T-helper 17 cell (primary cell): ENCODE data around the gene MYO7B. TPM values are rescaled to one million over a fixed set of nuclear protein-coding genes. Genes with fewer than 3 reads are reported as not detected.

Source experiments
- ATAC-seq: fragments of 150-1000 bp; cut with Tn5 transposase; 2 replicates; pipeline ENCODE4 v1.10.0; 2021; ENCODE audit warnings: mild to moderate bottlenecking, moderate library complexity
- DNase-seq, 3 donors: peaks; one replicate each; pipeline versions ENCODE4 v3.0.0 to v3.0.0-alpha.2; 2020 to 2021
- H3K9me3 ChIP-seq: one replicate; pipeline ENCODE4 v1.7.0; 2013; ENCODE audit warnings: low read length, mild to moderate bottlenecking; ENCODE audit not compliant: control insufficient read depth, poor library complexity, severe bottlenecking
- H3K27ac Mint-ChIP-seq: one replicate; pipeline ENCODE4 v1.8.0; 2022; ENCODE audit warnings: mild to moderate bottlenecking, moderate library complexity, mixed read lengths
- H3K27me3 Mint-ChIP-seq: one replicate; pipeline ENCODE4 v1.8.0; 2022; ENCODE audit warnings: mixed read lengths
- H3K36me3 Mint-ChIP-seq: one replicate; pipeline ENCODE4 v1.8.0; 2022; ENCODE audit warnings: low read depth, mixed read lengths
- H3K4me1 Mint-ChIP-seq: one replicate; pipeline ENCODE4 v1.8.0; 2022; ENCODE audit warnings: mild to moderate bottlenecking, mixed read lengths
- H3K4me3 Mint-ChIP-seq: one replicate; pipeline ENCODE4 v1.8.0; 2022; ENCODE audit warnings: mild to moderate bottlenecking, moderate library complexity, mixed read lengths
- total RNA-seq, 4 donors: library from RNA in 2 of 4; stranded (reverse) in 2 of 4; gene quantifications; one replicate each; pipeline ENCODE4 v1.2.3 and lab custom pipeline; 2022 to 2026

The MYO7B gene
- total RNA-seq, 2 donors from 2014 or later, result 0.23 to 0.75 TPM

DNA sequence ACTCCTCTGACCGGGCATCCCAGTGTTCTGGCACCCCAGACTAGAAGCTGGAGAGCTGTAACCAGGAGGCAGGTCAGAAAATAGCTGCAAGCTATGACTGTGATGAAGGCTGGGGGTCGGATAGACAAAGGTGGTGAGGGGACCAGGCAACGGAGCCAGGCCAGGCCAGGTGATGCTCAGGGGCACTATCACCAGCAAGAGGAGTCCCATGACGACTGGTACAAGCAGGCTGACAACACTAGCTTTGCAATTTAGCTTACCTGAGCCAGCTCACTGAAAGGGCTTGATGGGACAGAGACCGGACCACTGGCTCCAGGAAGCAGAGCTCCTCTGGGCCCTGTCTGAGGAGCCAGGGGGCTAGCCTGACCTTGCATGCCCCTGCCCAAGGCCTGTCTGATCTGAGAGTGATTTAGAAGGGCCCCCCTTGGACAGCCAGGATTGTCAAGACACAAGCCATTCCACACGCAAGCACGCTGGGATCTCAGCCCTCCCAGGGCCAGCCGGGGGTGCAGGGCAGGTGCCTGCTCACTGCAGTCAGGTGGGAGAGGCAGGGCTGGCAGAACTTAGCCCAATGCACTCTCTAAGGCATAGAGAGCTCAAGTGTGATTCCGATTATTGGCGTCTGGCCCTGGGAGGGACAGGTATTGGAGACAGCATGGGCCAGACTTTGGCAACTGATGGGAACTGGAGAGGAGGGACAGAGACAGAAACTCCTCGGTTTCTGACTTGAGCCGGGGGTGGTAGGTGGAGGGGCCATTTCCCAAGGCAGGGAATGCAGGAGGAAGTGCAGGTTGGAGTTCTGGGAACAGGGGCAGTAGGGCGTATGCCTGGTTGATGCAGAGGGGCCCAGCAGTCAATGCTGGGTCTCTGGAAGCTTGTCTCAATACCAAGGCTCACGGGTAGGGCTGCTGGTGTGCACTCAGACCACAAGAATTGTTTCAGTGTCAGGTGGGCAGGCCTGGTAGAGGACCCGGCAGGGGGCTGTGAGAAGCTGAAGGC lies 47.7 kb downstream of the MYO7B start:
- Mint-ChIP-seq H3K27ac (no peak overlapping the region), H3K36me3 (peaks cover 2% of the 10 kb centered on the region), H3K4me1 (peaks cover 2% of the 10 kb centered on the region), H3K27me3 (peaks cover 35% of the 10 kb centered on the region), H3K4me3 (no peak overlapping the region)
- DNase-seq (no peak), ATAC-seq (no peak)
- no peaks in the 10 kb centered on the region for H3K9me3 ChIP-seq

GRCh38 chr2:127584047-127584446 lies 48.6 kb downstream of the MYO7B start:
- Mint-ChIP-seq H3K4me3 (no peak overlapping the region), H3K27me3 (peaks cover 32% of the 10 kb centered on the region), H3K36me3 (peaks cover 2% of the 10 kb centered on the region), H3K27ac (no peak overlapping the region), H3K4me1 (peaks cover 2% of the 10 kb centered on the region)
- H3K9me3 ChIP-seq, result no peaks in the 10 kb centered on the region
- DNase-seq (no peak), ATAC-seq (no peak)

DNA sequence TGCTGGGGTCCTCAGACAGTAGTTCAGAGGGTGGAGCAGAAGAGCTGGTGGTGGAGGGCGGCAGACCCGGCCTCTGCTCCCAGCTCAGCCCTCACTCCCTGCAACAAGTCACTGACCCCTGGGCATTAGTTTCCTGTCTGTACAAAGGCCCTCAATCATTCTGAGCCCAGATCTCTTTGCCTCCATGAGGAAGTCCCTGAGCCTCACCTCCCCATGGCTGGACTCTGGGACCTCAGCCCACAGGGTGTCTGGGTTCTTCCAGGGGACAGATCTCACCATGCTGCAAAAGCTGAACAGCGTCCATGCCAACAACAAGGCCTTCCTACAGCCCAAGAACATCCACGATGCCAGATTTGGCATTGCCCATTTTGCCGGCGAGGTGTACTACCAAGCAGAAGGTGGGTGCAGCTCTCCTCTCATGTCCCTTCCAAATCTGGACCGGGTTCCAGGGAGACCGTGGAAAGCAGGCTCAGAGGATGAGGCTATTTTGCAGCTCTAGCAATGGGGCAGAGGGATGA lies 49.1 kb downstream of the MYO7B start:
- H3K36me3 Mint-ChIP-seq, result peaks cover 2% of the 10 kb centered on the region
- no peak overlapping the region for H3K4me3 Mint-ChIP-seq
- H3K27ac Mint-ChIP-seq, result no peak overlapping the region
- peaks cover 2% of the 10 kb centered on the region for H3K4me1 Mint-ChIP-seq
- ATAC-seq (no peak), DNase-seq (no peak)
- H3K9me3 ChIP-seq, result no peaks in the 10 kb centered on the region
- peaks cover 30% of the 10 kb centered on the region for H3K27me3 Mint-ChIP-seq

DNA sequence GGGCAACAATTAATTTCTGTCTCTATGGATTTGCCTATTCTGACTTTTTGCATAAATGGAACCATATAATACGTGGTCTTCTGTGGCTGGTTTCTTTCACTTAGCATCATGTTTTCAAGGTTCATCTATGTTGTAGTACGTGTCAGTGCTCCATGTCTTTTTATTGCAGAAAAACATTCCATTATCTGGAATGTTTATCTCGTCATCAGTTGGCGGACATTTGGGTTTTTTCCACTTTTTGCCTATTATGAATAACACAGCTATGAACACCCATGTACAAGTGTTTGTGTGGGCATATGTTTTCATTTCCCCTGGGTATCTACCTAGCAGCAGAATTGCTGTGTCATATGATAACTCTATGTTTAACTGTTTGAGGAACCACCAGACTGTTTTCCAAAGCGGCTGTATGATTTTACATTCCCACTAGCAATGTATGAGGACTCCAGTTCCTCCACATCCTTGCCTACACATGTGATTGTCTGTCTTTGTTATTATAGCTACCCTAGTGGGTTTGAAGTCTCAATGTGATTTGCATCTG lies 49.9 kb downstream of the MYO7B start:
- peaks cover 2% of the 10 kb centered on the region for H3K4me1 Mint-ChIP-seq
- no peak overlapping the region for H3K27ac Mint-ChIP-seq
- H3K36me3 Mint-ChIP-seq, result peaks cover 2% of the 10 kb centered on the region

GRCh38 chr2:127586136-127586535 lies 50.7 kb downstream of the MYO7B start:
- Mint-ChIP-seq H3K4me1 (peaks cover 2% of the 10 kb centered on the region), H3K27ac (no peak overlapping the region), H3K36me3 (peaks cover 2% of the 10 kb centered on the region), H3K4me3 (no peak overlapping the region), H3K27me3 (peaks cover 30% of the 10 kb centered on the region)
- no peak for ATAC-seq
- H3K9me3 ChIP-seq, result no peaks in the 10 kb centered on the region
- no peak for DNase-seq

More for the DNA sequence above, 49.9 kb downstream of the MYO7B start:
- peaks cover 30% of the 10 kb centered on the region for H3K27me3 Mint-ChIP-seq
- no peak for DNase-seq
- H3K4me3 Mint-ChIP-seq, result peak overlapping the region; percentile 5
- no peaks in the 10 kb centered on the region for H3K9me3 ChIP-seq
- no peak for ATAC-seq

DNA sequence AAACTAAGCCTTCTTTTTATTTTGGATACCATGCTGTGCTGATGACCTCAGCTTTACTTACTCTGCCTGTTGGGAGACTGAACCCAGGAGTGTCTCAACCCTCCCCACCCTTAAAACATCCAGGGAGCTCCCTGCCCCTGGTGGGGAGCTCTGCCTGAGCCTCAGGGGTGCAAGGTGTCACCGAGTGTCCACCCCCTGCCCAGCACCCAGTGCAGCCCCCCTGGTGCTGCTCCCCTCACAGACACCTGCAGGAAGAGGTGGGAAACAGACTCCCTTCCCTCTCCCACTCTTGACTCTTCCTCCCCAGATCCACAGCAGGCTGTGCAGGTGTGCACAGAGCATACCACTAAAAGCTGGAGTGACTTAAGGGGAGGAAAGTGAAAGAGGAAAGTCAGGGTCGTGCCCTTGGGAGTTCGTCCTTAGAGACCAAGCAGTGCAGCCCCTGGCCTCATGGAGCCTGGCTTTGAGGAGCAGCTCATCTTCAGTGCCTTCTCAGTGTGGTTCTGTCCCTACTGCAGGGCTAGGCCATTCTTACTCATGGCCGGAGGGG lies 51.3 kb downstream of the MYO7B start:
- Mint-ChIP-seq H3K36me3 (peaks cover 2% of the 10 kb centered on the region), H3K4me1 (peaks cover 2% of the 10 kb centered on the region), H3K27me3 (peaks cover 30% of the 10 kb centered on the region), H3K4me3 (no peak overlapping the region), H3K27ac (no peak overlapping the region)
- DNase-seq (no peak), ATAC-seq (no peak)
- H3K9me3 ChIP-seq, result no peaks in the 10 kb centered on the region

- H3K4me1 Mint-ChIP-seq, result peaks cover 2% of the 10 kb centered on the region
Measured at GRCh38 chr2:127588241-127588640, 52.8 kb downstream of the MYO7B start.

GRCh38 chr2:127589358-127589757 lies 53.9 kb downstream of the MYO7B start:
- no peak overlapping the region for H3K4me3 Mint-ChIP-seq
- peaks cover 14% of the 10 kb centered on the region for H3K27me3 Mint-ChIP-seq
- no peak for ATAC-seq
- H3K4me1 Mint-ChIP-seq, result peaks cover 2% of the 10 kb centered on the region
- H3K9me3 ChIP-seq, result no peaks in the 10 kb centered on the region
- DNase-seq, result no peak
- H3K27ac Mint-ChIP-seq, result no peak overlapping the region
- H3K36me3 Mint-ChIP-seq, result peaks cover 2% of the 10 kb centered on the region

More at GRCh38 chr2:127588241-127588640, 52.8 kb downstream of the MYO7B start:
- no peak for DNase-seq
- H3K9me3 ChIP-seq, result no peaks in the 10 kb centered on the region
- peaks cover 19% of the 10 kb centered on the region for H3K27me3 Mint-ChIP-seq
- H3K27ac Mint-ChIP-seq, result no peak overlapping the region
- H3K36me3 Mint-ChIP-seq, result peaks cover 2% of the 10 kb centered on the region
- no peak for ATAC-seq
- no peak overlapping the region for H3K4me3 Mint-ChIP-seq

GRCh38 chr2:127589841-127590240 lies 54.4 kb downstream of the MYO7B start:
- no peaks in the 10 kb centered on the region for H3K9me3 ChIP-seq
- Mint-ChIP-seq H3K4me1 (peaks cover 5% of the 10 kb centered on the region), H3K27me3 (peaks cover 14% of the 10 kb centered on the region), H3K27ac (no peak overlapping the region), H3K4me3 (no peak overlapping the region), H3K36me3 (peaks cover 2% of the 10 kb centered on the region)
- ATAC-seq (no peak), DNase-seq (no peak)

GRCh38 chr2:127590386-127591190 lies 55.1 kb downstream of the MYO7B start:
- H3K4me1 Mint-ChIP-seq, result peaks cover 5% of the 10 kb centered on the region
- no peaks in the 10 kb centered on the region for H3K36me3 Mint-ChIP-seq
- no peaks in the 10 kb centered on the region for H3K9me3 ChIP-seq
- ATAC-seq, result no peak
- H3K27ac Mint-ChIP-seq, result no peak overlapping the region
- H3K27me3 Mint-ChIP-seq, result peaks cover 7% of the 10 kb centered on the region
- no peak for DNase-seq
- no peak overlapping the region for H3K4me3 Mint-ChIP-seq

DNA sequence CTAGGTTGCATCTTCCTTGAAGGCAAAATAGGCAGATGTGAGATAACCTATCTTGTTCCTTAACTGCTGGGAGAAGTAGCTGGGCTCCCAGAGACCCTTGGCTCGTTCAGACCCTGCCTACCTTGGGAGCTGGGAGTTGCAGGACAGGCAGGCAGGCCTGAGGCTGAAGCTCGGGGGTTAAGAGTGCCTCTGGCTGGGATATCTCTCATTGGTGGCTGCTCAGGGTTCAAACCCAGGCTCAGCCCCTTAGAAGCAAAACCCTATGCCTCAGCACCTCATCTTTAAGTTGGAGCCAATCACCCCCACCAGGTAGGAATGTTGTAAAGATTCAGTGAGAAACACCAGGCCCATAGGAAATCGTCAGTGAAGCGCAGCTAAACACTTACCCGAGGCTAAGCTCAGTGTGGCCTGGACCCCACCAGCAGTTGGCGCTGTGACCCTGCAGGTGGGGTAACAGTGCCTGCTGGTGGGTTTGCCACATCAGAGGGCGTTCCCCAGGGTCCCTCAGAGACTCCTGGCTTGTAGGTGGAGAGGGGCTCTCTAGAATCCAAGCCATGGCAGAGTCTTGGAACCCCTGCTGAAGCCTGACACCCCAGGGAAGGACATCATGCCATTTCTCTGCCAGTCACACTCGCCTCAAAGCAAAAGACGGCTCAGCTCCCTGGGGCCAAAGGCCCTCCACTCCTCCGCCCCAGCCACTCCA lies 55.9 kb downstream of the MYO7B start:
- peaks cover 2% of the 10 kb centered on the region for H3K36me3 Mint-ChIP-seq
- no peak overlapping the region for H3K4me3 Mint-ChIP-seq
- H3K4me1 Mint-ChIP-seq, result peaks cover 2% of the 10 kb centered on the region
- H3K9me3 ChIP-seq, result no peaks in the 10 kb centered on the region
- H3K27ac Mint-ChIP-seq, result no peak overlapping the region
- DNase-seq (peak in 2 of 3 donors; percentile 20 to 37), ATAC-seq (peak; percentile 83)
- no peaks in the 10 kb centered on the region for H3K27me3 Mint-ChIP-seq

DNA sequence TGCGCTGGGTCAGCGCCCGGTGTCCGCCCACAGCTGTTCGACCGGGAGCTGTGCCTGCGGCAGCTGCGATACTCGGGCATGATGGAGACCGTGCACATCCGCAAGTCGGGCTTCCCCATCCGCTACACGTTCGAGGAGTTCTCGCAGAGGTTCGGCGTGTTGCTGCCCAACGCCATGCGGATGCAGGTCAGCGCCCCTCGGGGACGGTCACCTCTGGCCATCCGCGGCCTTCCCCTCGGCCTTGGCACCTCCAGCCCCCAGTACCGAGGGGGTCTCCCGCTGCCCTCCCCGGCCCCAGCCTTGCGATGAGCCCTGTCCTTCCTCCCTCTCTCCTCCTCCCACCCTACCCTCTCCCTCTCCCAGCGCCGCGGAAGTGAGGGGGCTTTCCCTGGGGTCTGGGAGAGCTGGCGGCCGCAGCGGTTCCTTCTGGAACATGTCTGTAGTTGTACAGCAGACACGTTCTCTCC lies 57.3 kb downstream of the MYO7B start:
- H3K27ac Mint-ChIP-seq, result no peak overlapping the region
- DNase-seq (no peak), ATAC-seq (no peak)
- H3K4me3 Mint-ChIP-seq, result no peak overlapping the region
- H3K36me3 Mint-ChIP-seq, result peaks cover 2% of the 10 kb centered on the region
- H3K27me3 Mint-ChIP-seq, result no peaks in the 10 kb centered on the region
- H3K9me3 ChIP-seq, result no peaks in the 10 kb centered on the region
- peaks cover 2% of the 10 kb centered on the region for H3K4me1 Mint-ChIP-seq
